Measurements from ENCODE around the gene AMPH. TPM values are rescaled to one million over a fixed set of nuclear protein-coding genes. Genes with fewer than 3 reads are reported as not detected.

Gene AMPH
- total RNA-seq, 4 donors from 2014 or later, result 2.2 to 6.6 (median 5.9) TPM; not detected in 1

GRCh38 chr7:38542156-38542555 is 89.0 kb downstream of the AMPH start:
- no peak overlapping the region for H3K4me3 ChIP-seq
- peaks cover 0 to 6% (median 3%) of the 10 kb centered on the region in 4 donors for H3K4me1 ChIP-seq
- intact Hi-C loops (cut with DNase I; ENCODE audit: low total_unique reads) (no loop called here), in situ Hi-C loops (cut with MboI; ENCODE audit: low pct_ligation_motif_present in 1 of 4, low pct_unique_long_range_greater_than_20kb in 1 of 4, low sequenced_read_pairs in 3 of 4) (no loop called here)
- no peaks in the 10 kb centered on the region for H3K27me3 ChIP-seq
- no peak for DNase-seq
- H3K27ac ChIP-seq, result no peak overlapping the region
- no peaks in the 10 kb centered on the region for H3K36me3 ChIP-seq
- no peak for TF ChIP-seq POLR2A (IDR thresholded peaks at IDR 0.05)
- TF ChIP-seq EP300 (IDR thresholded peaks at IDR 0.05; ENCODE audit: low read depth), result no peak
- no peak for TF ChIP-seq CTCF (IDR thresholded peaks at IDR 0.05)
- TF ChIP-seq POLR2AphosphoS5 (IDR thresholded peaks at IDR 0.05), result no peak
- no peaks in the 10 kb centered on the region for H3K9me3 ChIP-seq
- WGBS, 2 donors (ENCODE audit: low coverage in 1 of 2), result 59% methylated on average over 2 of the region's 2 CpGs; no CpG with 5 or more reads in 1 of the 2 donors

- Histone ChIP-seq H3K9me3 (no peaks in the 10 kb centered on the region), H3K27ac (no peak overlapping the region), H3K36me3 (no peaks in the 10 kb centered on the region), H3K4me3 (no peak overlapping the region), H3K4me1 (peaks cover 0 to 6% (median 3%) of the 10 kb centered on the region in 4 donors), H3K27me3 (no peaks in the 10 kb centered on the region)
- peak; percentile 8 for DNase-seq
- intact Hi-C loops (cut with DNase I; ENCODE audit: low total_unique reads) (no loop called here), in situ Hi-C loops (cut with MboI; ENCODE audit: low pct_ligation_motif_present in 1 of 4, low pct_unique_long_range_greater_than_20kb in 1 of 4, low sequenced_read_pairs in 3 of 4) (no loop called here)
- 47 to 71% methylated on average over 2 to 3 of the region's 3 CpGs for WGBS, 2 donors (ENCODE audit: low coverage in 1 of 2)
- no peak for TF ChIP-seq EP300 (IDR thresholded peaks at IDR 0.05; ENCODE audit: low read depth)
- TF ChIP-seq CTCF (IDR thresholded peaks at IDR 0.05), result no peak
- no peak for TF ChIP-seq POLR2AphosphoS5 (IDR thresholded peaks at IDR 0.05)
- no peak for TF ChIP-seq POLR2A (IDR thresholded peaks at IDR 0.05)
Measured at GRCh38 chr7:38541440-38541839, 89.7 kb downstream of the AMPH start.

GRCh38 chr7:38539477-38540081 is 91.6 kb downstream of the AMPH start:
- Histone ChIP-seq H3K36me3 (no peaks in the 10 kb centered on the region), H3K4me3 (no peak overlapping the region), H3K27me3 (no peaks in the 10 kb centered on the region), H3K4me1 (peaks cover 0 to 6% (median 3%) of the 10 kb centered on the region in 4 donors), H3K9me3 (no peaks in the 10 kb centered on the region), H3K27ac (no peak overlapping the region)
- 75 to 83% methylated on average over 2 of the region's 2 CpGs for WGBS, 2 donors (ENCODE audit: low coverage in 1 of 2)
- in situ Hi-C loops (cut with MboI; ENCODE audit: low pct_ligation_motif_present in 1 of 4, low pct_unique_long_range_greater_than_20kb in 1 of 4, low sequenced_read_pairs in 3 of 4) (no loop called here), intact Hi-C loops (cut with DNase I; ENCODE audit: low total_unique reads) (no loop called here)
- no peak for TF ChIP-seq CTCF (IDR thresholded peaks at IDR 0.05)
- TF ChIP-seq POLR2A (IDR thresholded peaks at IDR 0.05), result no peak
- no peak for TF ChIP-seq POLR2AphosphoS5 (IDR thresholded peaks at IDR 0.05)
- no peak for TF ChIP-seq EP300 (IDR thresholded peaks at IDR 0.05; ENCODE audit: low read depth)
- no peak for DNase-seq

GRCh38 chr7:38535073-38535472 is 96.1 kb downstream of the AMPH start:
- WGBS, 2 donors (ENCODE audit: low coverage in 1 of 2), result 76 to 81% methylated on average over 2 of the region's 2 CpGs
- H3K9me3 ChIP-seq, result no peaks in the 10 kb centered on the region
- H3K27ac ChIP-seq, result no peak overlapping the region
- H3K4me1 ChIP-seq, result no peaks in the 10 kb centered on the region
- intact Hi-C loops (cut with DNase I; ENCODE audit: low total_unique reads) (no loop called here), in situ Hi-C loops (cut with MboI; ENCODE audit: low pct_ligation_motif_present in 1 of 4, low pct_unique_long_range_greater_than_20kb in 1 of 4, low sequenced_read_pairs in 3 of 4) (no loop called here)
- no peak overlapping the region for H3K4me3 ChIP-seq
- TF ChIP-seq CTCF (IDR thresholded peaks at IDR 0.05) (no peak), POLR2A (IDR thresholded peaks at IDR 0.05) (no peak), EP300 (IDR thresholded peaks at IDR 0.05; ENCODE audit: low read depth) (no peak), POLR2AphosphoS5 (IDR thresholded peaks at IDR 0.05) (no peak)
- DNase-seq, result no peak
- H3K27me3 ChIP-seq, result no peaks in the 10 kb centered on the region
- H3K36me3 ChIP-seq, result no peaks in the 10 kb centered on the region

All from transverse colon (tissue), 4 donors.